HG02763 (cell line): ENCODE data around the gene RXRG.
"Not testable (repeated sequence)": the region's sequence is repeated elsewhere in the genome, so short reads cannot be mapped to it uniquely, and the experiment has no call there.

Experiments
- ATAC-seq: cut with Tn5 transposase; IDR thresholded peaks from one replicate; pipeline ENCODE4 v1.9.1; 2021; ENCODE audit warnings: mild to moderate bottlenecking, moderate library complexity; ENCODE audit not compliant: unreplicated experiment

The RXRG gene

DNA sequence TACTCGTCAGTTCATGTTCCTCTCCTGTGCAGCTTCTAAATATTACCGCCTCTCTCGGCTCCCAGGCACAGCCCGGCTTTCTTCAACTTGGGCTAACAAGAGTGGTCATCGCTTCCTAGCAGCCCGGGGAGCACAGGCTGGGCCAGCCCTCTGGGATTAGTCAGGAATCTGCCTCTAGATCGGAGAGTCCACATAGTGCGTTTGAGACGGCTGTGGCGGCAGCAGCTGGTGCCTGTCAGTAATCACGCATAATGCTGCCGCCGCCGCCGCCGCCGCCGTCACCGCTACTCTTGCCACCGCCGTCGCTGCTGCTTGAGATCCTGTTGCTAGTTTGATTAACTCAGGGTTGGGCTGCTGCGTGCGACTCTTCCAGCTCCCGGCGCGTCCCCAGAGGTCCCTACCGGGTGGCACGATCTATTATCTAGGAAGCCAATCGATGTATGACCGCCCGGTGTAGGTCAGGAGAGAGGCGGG is at the start of gene RXRG:
RXRG (minus strand) TSS at position 230 of the 474 bp plus-strand sequence. CDS start 233 bp downstream, outside the sequence.
- no peak for ATAC-seq

DNA sequence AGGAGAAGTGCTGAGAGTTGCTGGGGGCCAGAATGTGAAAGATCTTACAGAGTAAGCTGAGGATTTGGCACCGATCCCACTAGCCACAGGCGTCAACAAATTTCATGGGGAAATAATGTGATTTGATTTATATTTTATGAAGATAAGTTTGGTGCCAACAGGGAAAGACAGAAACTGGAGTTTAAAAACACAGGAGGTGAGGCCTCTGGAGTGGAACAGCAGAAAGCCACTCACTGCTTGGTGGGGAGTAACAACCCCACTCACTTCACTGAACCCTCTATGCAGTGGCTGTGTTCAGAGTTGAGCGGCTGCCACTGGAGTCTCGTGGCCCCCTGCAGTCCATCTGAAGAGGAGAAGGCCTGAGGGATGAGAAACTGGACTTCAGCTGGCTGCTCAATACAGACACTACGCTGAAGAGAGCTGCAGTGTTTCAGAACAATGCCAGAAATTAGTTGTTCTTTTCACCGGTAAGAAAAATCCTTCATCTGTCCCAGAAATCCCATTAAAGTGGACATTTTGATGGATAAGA is 48.0 kb upstream of the RXRG start:
- no peak for ATAC-seq

DNA sequence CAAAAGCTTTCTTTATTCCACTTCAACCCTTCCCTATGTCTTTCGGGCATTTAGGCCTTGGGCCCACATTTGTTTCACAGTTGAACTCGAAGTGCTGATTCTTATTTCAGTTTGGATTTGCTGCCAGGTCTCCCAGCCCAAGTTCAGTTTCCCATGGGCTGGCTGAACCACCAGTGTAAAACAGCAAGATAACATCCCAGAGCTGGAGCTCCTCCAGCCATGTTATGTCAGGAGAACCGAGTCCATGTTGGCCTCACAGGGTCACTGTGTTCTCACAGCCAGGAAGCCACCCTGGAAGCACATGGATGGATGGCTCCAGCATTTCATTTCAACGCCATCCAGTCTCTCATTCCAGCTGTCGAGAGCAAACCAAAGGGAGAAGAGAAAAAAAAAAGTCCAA is 45.2 kb upstream of the RXRG start:
- no peak for ATAC-seq

- no peak for ATAC-seq
These were observed 43.0 kb upstream of the RXRG start for GRCh38 chr1:165487921-165488320.

GRCh38 chr1:165486663-165487062 is 41.7 kb upstream of the RXRG start:
- ATAC-seq = no peak

DNA sequence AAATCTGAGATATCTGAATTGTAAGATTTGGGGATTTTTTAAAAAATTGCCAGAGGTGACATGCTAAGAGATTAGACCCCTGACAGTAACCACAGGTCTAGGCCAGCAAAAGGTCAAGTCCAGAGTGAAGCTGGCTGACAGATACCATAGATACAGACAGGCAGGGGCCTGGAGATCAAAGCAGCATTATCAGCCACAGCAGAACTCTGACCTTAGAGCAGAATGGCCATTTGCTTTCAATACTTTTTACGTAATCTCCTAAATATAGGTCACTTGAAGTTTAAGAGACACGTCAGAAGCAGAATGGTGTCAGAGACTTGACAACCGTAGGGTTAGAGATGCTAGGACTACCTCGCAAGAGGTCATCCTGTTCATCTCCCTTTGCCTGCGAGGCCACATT is 40.8 kb upstream of the RXRG start:
- no peak for ATAC-seq

- no peak for ATAC-seq
These were observed 39.6 kb upstream of the RXRG start for GRCh38 chr1:165484532-165484931.

- no peak for ATAC-seq
These were observed 38.5 kb upstream of the RXRG start for GRCh38 chr1:165483412-165483811.

GRCh38 chr1:165481820-165482532 is 37.0 kb upstream of the RXRG start:
- ATAC-seq = no peak

GRCh38 chr1:165476776-165477175 is 31.9 kb upstream of the RXRG start:
- no peak for ATAC-seq

DNA sequence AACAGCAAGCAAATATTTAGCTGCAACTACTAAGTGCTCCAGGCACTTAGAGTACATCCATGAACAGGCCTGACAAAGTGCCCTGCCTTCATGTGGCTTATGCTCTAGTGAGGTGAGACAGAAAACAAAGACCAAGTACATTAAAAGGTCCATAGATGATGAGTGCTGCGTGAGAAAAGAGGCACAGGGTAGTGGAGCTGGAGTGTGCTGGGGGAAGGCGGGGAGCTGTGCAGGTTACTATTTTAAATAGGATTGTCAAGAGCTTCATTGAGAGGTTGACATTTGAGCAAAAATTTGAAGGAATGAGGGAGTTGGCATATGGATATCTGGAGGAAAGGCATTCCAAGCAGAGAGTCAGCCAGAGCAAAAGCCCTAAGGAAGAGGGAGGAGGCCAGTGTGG is 29.3 kb upstream of the RXRG start:
- no peak for ATAC-seq

- no peak for ATAC-seq
These were observed 28.2 kb upstream of the RXRG start for GRCh38 chr1:165473081-165473480.

- ATAC-seq = no peak
These were observed 23.9 kb upstream of the RXRG start for GRCh38 chr1:165468726-165469249.

- ATAC-seq = no peak
These were observed 23.3 kb upstream of the RXRG start for GRCh38 chr1:165468253-165468652.

GRCh38 chr1:165467706-165468105 is 22.8 kb upstream of the RXRG start:
- ATAC-seq = no peak

DNA sequence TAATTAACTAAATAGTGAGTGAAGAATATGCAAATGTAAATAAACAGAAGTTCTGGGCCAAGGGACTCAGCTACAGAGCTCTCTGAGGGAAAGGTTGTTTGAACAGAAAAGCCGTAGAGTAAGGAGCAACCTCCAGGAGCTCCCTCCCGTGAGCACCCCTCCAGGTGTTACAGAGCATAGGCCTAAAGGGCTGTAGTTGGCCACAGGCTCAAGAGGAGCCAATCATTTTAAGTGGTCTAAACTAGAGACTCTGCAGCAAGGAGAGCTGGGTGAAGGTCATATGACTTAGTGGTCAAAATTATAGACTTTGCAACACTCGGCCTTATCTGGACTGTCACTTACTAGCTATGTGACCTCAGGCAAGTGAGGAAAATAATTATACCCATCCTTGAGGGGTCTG is 19.1 kb upstream of the RXRG start:
- no peak for ATAC-seq

- not testable (repeated sequence) for ATAC-seq
These were observed 14.8 kb upstream of the RXRG start for GRCh38 chr1:165459683-165460082.

DNA sequence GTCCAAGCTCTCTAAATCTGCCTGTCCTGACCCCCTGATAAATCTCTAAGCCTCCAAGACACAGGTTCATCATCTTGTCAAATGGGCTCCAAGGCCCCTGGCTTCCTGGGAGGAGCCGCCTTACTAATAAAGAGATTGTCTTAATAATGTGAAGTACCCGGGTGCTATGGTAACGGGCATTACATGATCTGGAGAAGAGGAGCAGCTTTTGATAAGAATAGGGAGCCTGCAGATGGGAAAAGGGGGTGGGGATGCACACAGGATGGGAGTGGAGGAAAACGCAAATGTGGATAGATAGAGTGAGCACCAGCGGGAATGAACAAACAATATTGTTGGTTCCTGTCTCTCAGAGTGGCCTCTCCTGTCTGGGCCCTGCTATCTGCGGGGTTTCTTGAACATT is 11.9 kb upstream of the RXRG start:
- ATAC-seq = no peak

DNA sequence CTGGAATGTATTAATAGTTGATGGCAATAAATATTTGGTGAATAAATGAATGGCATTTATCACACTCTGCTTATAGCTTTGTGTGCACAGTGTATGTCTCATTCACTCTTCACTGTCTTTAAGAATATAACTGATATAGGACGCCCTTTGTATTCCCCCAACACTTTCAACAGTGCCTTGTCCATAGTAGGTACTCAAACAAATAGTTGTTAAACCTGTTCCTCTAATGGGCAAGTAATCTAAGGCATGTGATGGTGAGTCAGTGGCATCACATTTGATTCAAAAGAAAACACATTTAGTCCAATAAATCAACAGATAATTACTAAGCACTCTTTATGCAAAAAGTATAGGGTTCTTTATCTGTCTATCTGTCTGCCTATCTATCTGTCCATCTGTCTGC is 11.2 kb upstream of the RXRG start:
- no peak for ATAC-seq

DNA sequence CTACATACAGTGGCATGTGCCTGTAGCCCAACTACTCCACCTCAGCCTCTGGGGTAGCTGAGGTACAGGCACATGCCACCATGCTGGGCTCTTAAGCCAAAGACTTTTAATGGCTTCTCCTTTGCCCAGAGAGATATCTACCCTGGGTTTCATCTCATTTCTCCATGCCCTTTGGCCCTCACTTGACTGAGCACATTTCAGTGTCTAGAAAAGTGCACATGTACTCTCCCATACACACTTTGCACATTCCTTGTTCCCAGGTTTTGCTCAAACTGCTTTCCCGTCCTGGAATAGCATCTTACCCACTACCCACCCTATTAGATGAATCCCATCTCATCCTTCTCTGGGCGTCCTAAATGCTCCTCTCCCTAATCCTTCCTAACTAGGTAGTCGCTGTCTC is 10.2 kb upstream of the RXRG start:
- no peak for ATAC-seq

DNA sequence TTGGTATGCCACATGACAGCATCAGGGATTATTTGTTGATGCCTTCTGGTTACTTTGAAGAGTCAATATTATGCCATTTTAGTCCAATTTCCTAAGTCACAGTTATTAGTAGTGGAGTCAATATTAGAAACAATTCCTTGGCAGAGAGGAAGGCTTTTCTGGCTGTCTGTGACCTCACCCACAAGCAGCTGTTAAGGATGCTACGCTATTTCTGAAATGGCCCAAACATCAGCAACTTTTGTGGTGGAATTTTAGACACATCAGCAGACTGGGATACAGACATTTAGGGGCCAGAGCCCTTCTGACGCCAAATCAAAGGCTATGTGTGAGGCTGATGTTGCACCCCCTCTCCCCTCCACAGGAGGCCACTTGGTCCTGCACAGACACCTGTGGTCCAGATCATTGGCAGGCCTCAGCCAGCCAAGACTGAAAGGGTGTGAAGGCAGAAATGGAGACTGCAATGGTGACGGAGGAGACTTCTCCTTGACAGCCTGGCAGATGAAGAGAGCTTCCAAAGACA is 9.2 kb upstream of the RXRG start:
- no peak for ATAC-seq
